PC-9 (cell line): ENCODE data around the gene PFDN4.

Experiments used
- EZH2 ChIP-seq: fragments of 200-600 bp; sonication (generic); IDR thresholded peaks from 2 replicates; pipeline ENCODE4 v1.8.0; 2017; ENCODE audit warnings: antibody characterized with exemption, low read depth
- TF ChIP-seq, protein P1 (sequence below): fragments of 200-600 bp; sonication (generic); conservative IDR thresholded peaks from 2 replicates; pipeline ENCODE4 v1.6.1; 2017; ENCODE audit warnings: mixed run types, antibody characterized with exemption, mild to moderate bottlenecking, moderate library complexity

DNA sequence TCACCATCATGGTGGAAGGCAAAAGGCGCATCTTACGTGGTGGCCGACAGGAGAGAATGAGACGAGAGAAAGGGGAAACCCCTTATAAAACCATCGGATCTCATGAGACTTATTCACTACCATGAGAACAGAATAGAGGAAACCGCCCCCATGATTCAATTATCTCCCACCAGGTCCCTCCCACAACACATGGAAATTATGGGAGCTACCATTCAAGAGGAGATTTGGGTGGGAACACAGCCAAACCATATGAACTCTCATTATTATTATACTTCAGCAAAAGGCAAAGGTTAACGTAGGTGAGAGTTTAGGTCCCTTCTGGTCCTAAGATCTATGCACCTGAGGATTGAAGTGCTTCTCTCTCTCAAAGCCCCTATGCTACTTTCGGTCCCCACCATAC, 2.4 kb upstream of the PFDN4 start:
- TF ChIP-seq, protein P1, sequence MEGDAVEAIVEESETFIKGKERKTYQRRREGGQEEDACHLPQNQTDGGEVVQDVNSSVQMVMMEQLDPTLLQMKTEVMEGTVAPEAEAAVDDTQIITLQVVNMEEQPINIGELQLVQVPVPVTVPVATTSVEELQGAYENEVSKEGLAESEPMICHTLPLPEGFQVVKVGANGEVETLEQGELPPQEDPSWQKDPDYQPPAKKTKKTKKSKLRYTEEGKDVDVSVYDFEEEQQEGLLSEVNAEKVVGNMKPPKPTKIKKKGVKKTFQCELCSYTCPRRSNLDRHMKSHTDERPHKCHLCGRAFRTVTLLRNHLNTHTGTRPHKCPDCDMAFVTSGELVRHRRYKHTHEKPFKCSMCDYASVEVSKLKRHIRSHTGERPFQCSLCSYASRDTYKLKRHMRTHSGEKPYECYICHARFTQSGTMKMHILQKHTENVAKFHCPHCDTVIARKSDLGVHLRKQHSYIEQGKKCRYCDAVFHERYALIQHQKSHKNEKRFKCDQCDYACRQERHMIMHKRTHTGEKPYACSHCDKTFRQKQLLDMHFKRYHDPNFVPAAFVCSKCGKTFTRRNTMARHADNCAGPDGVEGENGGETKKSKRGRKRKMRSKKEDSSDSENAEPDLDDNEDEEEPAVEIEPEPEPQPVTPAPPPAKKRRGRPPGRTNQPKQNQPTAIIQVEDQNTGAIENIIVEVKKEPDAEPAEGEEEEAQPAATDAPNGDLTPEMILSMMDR = no peak
- no peak for TF ChIP-seq EZH2
